ENCODE data around the gene BAMBI. TPM values are rescaled to one million over a fixed set of nuclear protein-coding genes. Genes with fewer than 3 reads are reported as not detected.
A peak's percentile ranks its signal among the peaks of the same experiment; 100 is the strongest.

BAMBI gene
- total RNA-seq, 2 experiments from 2014 or later = 0.18 to 0.27 TPM

DNA sequence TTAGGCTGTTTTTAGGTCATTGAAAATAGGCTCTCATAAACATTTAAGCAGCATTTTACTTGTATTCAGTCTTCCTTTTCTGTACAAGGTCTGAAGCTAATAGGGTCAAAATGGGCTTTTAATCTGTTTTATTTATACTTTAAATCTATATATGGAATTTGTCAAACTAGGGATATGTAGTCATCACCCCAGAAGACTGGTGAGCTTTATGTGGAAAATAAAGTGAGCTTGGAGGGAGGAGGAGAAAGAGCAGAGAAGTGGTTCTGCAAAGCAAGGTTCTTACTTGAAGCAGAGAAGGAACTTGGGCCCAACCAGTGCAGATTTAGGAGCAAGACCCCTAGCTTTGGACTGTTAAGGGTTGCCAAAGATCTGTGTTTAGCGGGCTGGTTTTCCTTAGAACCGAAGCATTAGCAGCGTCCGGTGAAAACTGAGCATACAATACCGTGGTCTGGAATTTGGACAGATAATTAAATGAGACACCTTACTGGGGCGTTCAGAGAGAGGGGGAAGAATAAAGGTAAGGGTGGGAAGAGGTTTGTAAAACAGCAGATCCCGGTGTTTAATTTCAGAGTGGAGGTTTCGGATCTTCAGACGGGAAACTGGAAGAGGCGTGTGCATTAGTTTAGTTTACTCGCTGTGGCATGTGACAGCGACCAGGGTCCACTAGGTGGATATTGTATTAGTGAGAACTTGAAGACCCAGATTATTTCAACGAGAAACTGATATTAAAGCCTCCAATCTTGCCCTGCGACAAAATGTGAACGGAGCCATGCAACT lies 2.4 kb downstream of the BAMBI start:
- no peak for ATAC-seq
- peaks cover 37% of the 10 kb centered on the region for H3K4me1 Mint-ChIP-seq (ENCODE audit: low read depth)
- no peak for TF ChIP-seq CTCF (IDR thresholded peaks at IDR 0.05)
- no peaks in the 10 kb centered on the region for H3K9me3 Mint-ChIP-seq
- H3K27ac Mint-ChIP-seq = no peak overlapping the region
- CTCF ChIA-PET = interaction anchor here (0.8 to 6.2 kb wide), 2 partner anchors 15 to 58 kb away, joined by 3 to 25 read pairs; no protein-coding TSS in a partner anchor
- POLR2A ChIA-PET = no interaction called here
- H3K27me3 Mint-ChIP-seq = peaks cover 56% of the 10 kb centered on the region
- DNase-seq = peak; percentile 25
- H3K4me3 Mint-ChIP-seq = peak overlapping the region; percentile 22
- H3K36me3 Mint-ChIP-seq (ENCODE audit: low read depth) = no peaks in the 10 kb centered on the region
- intact Hi-C loops (cut with micrococcal nuclease) = no loop called here

GRCh38 chr10:28680358-28680752 lies 3.0 kb downstream of the BAMBI start:
- peak overlapping the region; percentile 22 for H3K4me3 Mint-ChIP-seq
- H3K27me3 Mint-ChIP-seq = peaks cover 53% of the 10 kb centered on the region
- H3K27ac Mint-ChIP-seq = no peak overlapping the region
- TF ChIP-seq CTCF (IDR thresholded peaks at IDR 0.05) = no peak
- DNase-seq (no peak), ATAC-seq (no peak)
- intact Hi-C loops (cut with micrococcal nuclease) = no loop called here
- CTCF ChIA-PET = interaction anchor here (0.8 to 6.2 kb wide), 2 partner anchors 16 to 57 kb away, joined by 3 to 25 read pairs; no protein-coding TSS in a partner anchor
- peaks cover 37% of the 10 kb centered on the region for H3K4me1 Mint-ChIP-seq (ENCODE audit: low read depth)
- no peaks in the 10 kb centered on the region for H3K36me3 Mint-ChIP-seq (ENCODE audit: low read depth)
- POLR2A ChIA-PET = no interaction called here
- H3K9me3 Mint-ChIP-seq = no peaks in the 10 kb centered on the region

DNA sequence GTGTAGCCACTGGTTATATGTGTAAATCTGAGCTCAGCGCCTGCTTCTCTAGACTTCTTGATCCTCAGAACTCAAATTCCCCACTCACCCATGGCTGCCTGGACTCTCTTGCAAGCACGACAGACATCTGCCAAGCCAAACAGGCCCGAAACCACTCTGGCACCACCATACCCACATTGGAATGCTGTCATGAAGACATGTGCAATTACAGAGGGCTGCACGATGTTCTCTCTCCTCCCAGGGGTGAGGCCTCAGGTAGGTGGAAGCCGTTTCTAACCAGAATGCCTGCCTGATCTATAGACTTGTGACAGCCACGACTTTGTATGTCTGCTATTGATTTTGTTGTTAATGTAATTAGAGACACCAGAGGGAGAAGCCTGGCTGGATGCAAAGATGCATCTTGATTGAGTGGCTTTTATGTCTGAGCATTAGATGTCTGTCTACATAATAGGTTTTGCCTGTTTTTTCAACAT lies 4.0 kb downstream of the BAMBI start:
- ATAC-seq (no peak), DNase-seq (no peak)
- Mint-ChIP-seq H3K4me3 (no peak overlapping the region), H3K36me3 (ENCODE audit: low read depth) (no peaks in the 10 kb centered on the region), H3K27me3 (peaks cover 48% of the 10 kb centered on the region), H3K27ac (no peak overlapping the region), H3K4me1 (ENCODE audit: low read depth) (peaks cover 35% of the 10 kb centered on the region), H3K9me3 (no peaks in the 10 kb centered on the region)
- CTCF ChIA-PET = interaction anchor here (1.4 to 6.2 kb wide), 2 partner anchors 17 to 310 kb away, joined by 4 to 25 read pairs; no protein-coding TSS in a partner anchor
- intact Hi-C loops (cut with micrococcal nuclease) = no loop called here
- no peak for TF ChIP-seq CTCF (IDR thresholded peaks at IDR 0.05)
- POLR2A ChIA-PET = no interaction called here

DNA sequence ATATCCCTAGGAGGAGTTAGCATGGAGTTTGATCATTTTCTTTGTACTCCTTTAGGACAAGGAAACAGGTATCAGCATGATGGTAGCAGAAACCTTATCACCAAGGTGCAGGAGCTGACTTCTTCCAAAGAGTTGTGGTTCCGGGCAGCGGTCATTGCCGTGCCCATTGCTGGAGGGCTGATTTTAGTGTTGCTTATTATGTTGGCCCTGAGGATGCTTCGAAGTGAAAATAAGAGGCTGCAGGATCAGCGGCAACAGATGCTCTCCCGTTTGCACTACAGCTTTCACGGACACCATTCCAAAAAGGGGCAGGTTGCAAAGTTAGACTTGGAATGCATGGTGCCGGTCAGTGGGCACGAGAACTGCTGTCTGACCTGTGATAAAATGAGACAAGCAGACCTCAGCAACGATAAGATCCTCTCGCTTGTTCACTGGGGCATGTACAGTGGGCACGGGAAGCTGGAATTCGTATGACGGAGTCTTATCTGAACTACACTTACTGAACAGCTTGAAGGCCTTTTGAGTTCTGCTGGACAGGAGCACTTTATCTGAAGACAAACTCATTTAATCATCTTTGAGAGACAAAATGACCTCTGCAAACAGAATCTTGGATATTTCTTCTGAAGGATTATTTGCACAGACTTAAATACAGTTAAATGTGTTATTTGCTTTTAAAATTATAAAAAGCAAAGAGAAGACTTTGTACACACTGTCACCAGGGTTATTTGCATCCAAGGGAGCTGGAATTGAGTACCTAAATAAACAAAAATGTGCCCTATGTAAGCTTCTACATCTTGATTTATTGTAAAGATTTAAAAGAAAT lies 4.8 kb downstream of the BAMBI start:
- Mint-ChIP-seq H3K9me3 (no peaks in the 10 kb centered on the region), H3K27me3 (peaks cover 48% of the 10 kb centered on the region), H3K27ac (no peak overlapping the region), H3K4me3 (no peak overlapping the region), H3K4me1 (ENCODE audit: low read depth) (peaks cover 30% of the 10 kb centered on the region), H3K36me3 (ENCODE audit: low read depth) (no peaks in the 10 kb centered on the region)
- TF ChIP-seq CTCF (IDR thresholded peaks at IDR 0.05) = no peak
- ATAC-seq (no peak), DNase-seq (no peak)
- POLR2A ChIA-PET = interaction anchor here (0.6 kb wide), 1 partner anchor 50 kb away, joined by 3 read pairs; no protein-coding TSS in a partner anchor
- CTCF ChIA-PET = interaction anchor here (1.4 to 6.2 kb wide), 2 partner anchors 18 to 309 kb away, joined by 4 to 25 read pairs; no protein-coding TSS in a partner anchor
- intact Hi-C loops (cut with micrococcal nuclease) = no loop called here

Data from activated CD8-positive, alpha-beta T cell treated with anti-CD3 and anti-CD28 coated beads for 36 hours (primary cell).